Skeletal muscle satellite cell (primary cell): ENCODE measurements around the gene RAB28.
"Not testable (repeated sequence)": the region's sequence is repeated elsewhere in the genome, so short reads cannot be mapped to it uniquely, and the experiment has no call there.

Experiments used
- H3K27me3 ChIP-seq: 2 replicates; pipeline ENCODE4 v1.7.0; 2013; ENCODE audit warnings: low read length; ENCODE audit not compliant: control insufficient read depth, insufficient read depth
- H3K36me3 ChIP-seq: 2 replicates; pipeline ENCODE4 v1.7.0; 2013; ENCODE audit warnings: mild to moderate bottlenecking, control low read depth, low read length; ENCODE audit not compliant: insufficient read depth
- H3K4me1 ChIP-seq: 2 replicates; pipeline ENCODE4 v1.7.0; 2013; ENCODE audit warnings: low read length; ENCODE audit not compliant: control insufficient read depth, insufficient read depth
- H3K4me2 ChIP-seq: 2 replicates; pipeline ENCODE4 v1.7.0; 2013; ENCODE audit warnings: mild to moderate bottlenecking, low read length
- H3K4me3 ChIP-seq: 2 replicates; pipeline ENCODE4 v1.7.0; 2013; ENCODE audit warnings: low read length
- H3K9ac ChIP-seq: 2 replicates; pipeline ENCODE4 v1.7.0; 2013; ENCODE audit warnings: mild to moderate bottlenecking, low read depth, low read length, moderate library complexity
- H3K9me3 ChIP-seq: replicated peaks from 2 replicates; pipeline ENCODE4 v1.7.0; 2013; ENCODE audit warnings: mild to moderate bottlenecking, control low read depth, low read length

Gene RAB28

DNA sequence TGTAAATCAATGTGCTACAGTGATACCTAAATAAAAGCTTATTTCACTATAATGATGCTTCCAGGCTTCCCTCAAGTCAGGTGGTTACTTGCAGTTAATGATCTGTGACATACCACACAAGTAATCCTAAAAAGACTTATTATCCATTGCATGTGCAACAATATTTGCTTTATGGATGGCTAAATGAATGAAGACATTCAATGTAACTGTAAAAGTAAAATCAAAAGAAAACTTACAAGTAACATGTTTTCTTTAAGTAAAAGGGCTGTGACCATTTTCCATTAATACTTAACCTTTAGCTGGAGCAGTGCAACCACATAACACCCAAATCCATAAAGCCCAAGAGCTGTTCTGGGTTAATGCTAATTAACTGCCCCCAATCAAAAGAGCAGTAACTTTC, 42.6 kb downstream of the RAB28 start:
- H3K4me3 ChIP-seq = no peak overlapping the region
- no peak overlapping the region for H3K4me2 ChIP-seq
- H3K9ac ChIP-seq = no peak overlapping the region
- no peaks in the 10 kb centered on the region for H3K36me3 ChIP-seq
- no peaks in the 10 kb centered on the region for H3K27me3 ChIP-seq
- no peaks in the 10 kb centered on the region for H3K9me3 ChIP-seq
- no peaks in the 10 kb centered on the region for H3K4me1 ChIP-seq

DNA sequence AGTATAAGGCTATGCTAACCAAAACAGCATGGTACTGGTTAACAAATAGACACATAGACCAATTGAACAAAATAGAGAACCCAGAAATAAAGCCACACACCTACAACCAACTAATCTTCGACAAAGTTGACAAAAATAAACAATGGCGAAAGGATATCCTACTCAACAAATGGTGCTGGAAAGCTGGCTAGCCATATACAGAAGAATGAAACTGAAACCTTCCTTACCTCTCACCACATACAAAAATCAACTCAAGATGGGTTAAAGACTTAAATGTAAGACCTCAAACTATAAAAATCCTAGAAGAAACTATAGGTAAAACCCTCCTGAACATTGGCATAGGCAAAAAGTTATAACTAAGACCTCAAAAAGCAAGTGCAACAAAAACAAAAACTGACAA, 47.2 kb downstream of the RAB28 start:
- H3K9ac ChIP-seq = no peak overlapping the region
- no peaks in the 10 kb centered on the region for H3K9me3 ChIP-seq
- H3K4me2 ChIP-seq = no peak overlapping the region
- no peaks in the 10 kb centered on the region for H3K4me1 ChIP-seq
- no peaks in the 10 kb centered on the region for H3K36me3 ChIP-seq
- no peak overlapping the region for H3K4me3 ChIP-seq
- H3K27me3 ChIP-seq = no peaks in the 10 kb centered on the region

DNA sequence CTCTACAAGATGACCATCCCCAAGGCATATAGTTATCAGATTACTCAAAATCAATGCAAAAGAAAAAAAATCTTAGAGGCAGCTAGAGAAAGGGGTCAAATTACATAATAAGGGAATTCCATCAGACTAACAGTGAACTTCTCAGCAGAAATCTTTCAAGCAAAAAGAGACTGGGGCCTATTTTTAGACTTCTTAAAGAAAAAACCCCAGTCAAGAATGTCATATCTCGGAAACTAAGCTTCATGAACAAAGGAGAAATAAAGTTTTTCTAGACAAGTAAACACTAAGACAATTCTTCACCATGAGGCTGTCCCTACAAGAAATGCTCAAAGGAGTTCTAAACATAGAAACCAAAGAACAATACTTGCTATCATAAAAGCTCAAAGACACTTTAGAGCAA, 51.7 kb downstream of the RAB28 start:
- H3K4me2 ChIP-seq = no peak overlapping the region
- no peak overlapping the region for H3K4me3 ChIP-seq
- no peaks in the 10 kb centered on the region for H3K27me3 ChIP-seq
- H3K4me1 ChIP-seq = no peaks in the 10 kb centered on the region
- H3K9me3 ChIP-seq = no peaks in the 10 kb centered on the region
- H3K9ac ChIP-seq = no peak overlapping the region
- H3K36me3 ChIP-seq = no peaks in the 10 kb centered on the region

DNA sequence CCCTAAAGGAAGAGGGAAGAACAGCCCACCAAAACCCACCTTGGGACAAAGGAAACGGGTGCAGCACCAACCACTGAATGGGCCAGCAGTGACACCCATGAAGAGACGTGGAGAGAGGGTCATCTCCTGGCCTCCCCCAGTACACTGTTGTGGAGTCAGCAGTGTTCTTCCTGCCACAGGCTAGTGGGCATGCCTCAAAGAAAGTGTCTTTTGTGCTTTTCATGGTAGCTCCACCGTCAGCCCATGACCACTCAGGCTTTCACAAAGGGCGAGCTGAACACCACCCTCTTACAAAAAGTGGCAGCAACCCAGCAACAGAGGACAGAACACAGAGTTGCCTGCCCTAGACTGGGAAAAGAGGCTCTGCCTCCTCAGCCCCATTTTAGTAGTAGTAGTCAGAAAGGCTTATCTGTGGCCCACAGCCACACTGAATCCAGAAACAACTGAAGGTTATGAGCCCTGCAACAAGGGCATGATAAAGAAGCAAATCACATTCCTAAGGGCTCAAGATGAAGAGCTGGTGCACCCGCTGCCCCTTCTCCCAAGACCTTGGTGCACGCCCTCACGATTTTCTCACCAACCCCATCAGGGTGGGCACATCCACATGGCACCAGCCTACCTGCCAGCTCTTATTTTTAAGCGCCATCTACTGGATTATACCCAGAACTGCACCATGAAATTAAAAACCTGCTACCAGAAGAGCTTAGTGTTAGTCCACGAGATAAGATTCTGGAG, 53.1 kb downstream of the RAB28 start:
- H3K4me1 ChIP-seq = no peaks in the 10 kb centered on the region
- H3K9me3 ChIP-seq = no peaks in the 10 kb centered on the region
- H3K4me3 ChIP-seq = no peak overlapping the region
- H3K4me2 ChIP-seq = no peak overlapping the region
- H3K9ac ChIP-seq = no peak overlapping the region
- H3K36me3 ChIP-seq = no peaks in the 10 kb centered on the region
- no peaks in the 10 kb centered on the region for H3K27me3 ChIP-seq

DNA sequence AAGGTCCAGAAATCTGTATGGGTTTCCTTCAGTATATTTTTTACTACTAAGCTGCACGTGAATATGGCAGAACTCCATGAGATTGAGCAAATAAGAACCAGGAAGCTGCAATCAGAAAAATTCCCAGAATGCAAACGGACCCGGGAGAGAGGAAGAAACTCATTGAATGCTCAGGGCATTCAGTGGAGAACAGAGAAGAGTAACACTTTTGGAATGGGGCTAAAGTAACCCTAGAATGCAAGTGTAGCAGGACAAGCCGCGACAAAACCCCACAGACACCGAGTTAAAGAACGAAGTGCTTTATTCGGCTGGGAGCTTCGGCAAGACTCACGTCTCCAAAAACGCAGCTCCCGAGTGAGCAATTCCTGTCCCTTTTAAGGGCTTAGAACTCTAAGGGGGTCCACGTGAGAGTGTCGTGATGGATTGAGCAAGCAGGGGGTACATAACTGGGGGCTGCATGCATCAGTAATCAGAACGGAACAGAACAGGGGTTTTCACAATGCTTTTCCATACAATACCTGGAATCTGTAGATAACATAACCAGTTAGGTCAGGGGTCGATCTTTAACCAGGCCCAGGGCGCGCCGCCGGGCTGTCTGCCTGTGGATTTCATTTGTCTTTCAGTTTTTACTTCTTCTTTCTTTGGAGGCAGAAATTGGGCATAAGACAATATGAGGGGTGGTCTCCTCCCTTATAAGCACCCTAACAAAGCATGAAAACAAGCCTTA, 56.4 kb downstream of the RAB28 start:
- Histone ChIP-seq H3K4me1 (no peaks in the 10 kb centered on the region), H3K36me3 (peaks cover 4% of the 10 kb centered on the region), H3K9ac (no peak overlapping the region), H3K4me2 (no peak overlapping the region), H3K4me3 (no peak overlapping the region), H3K27me3 (no peaks in the 10 kb centered on the region), H3K9me3 (no peaks in the 10 kb centered on the region)

DNA sequence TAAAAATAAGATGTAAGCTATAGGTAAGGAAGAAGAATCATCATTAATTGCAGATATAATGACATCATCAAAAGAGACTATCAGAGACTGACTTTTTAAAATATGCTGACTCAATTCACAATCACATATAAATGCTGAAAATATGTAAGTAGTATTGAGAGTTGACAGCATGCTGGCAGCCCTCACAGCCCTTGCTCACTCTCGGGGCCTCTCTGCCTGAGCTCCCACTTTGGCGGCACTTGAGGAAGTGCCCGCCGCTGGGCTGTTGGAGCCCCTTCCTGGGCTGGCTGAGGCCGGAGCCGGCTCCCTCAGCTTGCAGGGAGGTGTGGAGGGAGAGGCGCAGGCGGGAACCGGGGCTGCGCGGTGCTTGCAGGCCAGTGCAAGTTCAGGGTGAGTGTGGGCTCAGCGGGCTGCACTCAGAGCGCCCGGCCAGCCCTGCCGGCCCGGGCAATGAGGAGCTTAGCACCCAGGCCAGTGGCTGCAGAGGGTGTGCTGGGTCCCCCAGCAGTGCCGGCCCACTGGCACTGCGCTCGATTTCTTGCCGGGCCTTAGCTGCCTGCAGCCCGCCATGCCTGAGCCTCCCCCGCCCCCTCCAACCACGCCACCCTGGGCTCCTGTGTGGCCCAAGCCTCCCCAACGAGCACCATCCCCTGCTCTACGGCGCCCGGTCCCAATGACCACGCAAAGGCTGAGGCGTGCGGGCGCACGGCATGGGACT, 68.9 kb downstream of the RAB28 start:
- Histone ChIP-seq H3K4me2 (no peak overlapping the region), H3K36me3 (no peaks in the 10 kb centered on the region), H3K9ac (no peak overlapping the region), H3K9me3 (no peaks in the 10 kb centered on the region), H3K27me3 (no peaks in the 10 kb centered on the region), H3K4me1 (no peaks in the 10 kb centered on the region), H3K4me3 (no peak overlapping the region)

DNA sequence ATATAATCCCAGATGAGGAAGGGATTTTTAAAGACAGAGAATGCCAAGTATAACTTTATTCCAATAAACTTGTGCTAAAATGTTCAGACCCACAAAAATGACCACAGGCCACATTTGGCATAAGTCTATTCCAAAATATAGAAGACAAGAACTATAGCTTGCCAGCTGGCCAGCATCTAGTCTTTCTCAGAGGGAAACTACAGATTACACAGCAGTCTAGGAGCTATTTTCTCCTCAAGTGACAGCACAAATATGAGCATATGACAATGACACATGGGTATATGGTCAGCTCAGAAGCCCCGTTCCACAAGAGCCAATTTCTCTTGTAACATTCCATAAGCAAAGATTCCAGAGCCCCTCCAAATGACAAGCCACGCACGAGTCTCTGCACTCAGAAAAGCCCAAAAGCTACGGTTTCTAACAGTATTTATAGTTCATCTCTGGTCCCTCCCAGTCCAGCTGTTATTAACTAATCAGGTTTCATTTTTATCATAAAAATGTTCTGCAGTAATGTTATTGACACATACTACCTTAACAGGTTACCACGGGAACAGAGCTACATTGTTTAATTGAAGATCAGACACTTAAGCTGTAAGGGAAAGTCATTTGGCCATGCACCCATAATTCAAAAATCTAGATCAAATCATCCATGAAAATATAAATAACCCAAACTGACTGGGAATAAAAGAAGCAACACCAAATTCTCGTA, 70.3 kb downstream of the RAB28 start:
- no peak overlapping the region for H3K4me3 ChIP-seq
- no peaks in the 10 kb centered on the region for H3K36me3 ChIP-seq
- no peak overlapping the region for H3K9ac ChIP-seq
- H3K4me2 ChIP-seq = no peak overlapping the region
- no peaks in the 10 kb centered on the region for H3K9me3 ChIP-seq
- H3K4me1 ChIP-seq = no peaks in the 10 kb centered on the region
- no peaks in the 10 kb centered on the region for H3K27me3 ChIP-seq

DNA sequence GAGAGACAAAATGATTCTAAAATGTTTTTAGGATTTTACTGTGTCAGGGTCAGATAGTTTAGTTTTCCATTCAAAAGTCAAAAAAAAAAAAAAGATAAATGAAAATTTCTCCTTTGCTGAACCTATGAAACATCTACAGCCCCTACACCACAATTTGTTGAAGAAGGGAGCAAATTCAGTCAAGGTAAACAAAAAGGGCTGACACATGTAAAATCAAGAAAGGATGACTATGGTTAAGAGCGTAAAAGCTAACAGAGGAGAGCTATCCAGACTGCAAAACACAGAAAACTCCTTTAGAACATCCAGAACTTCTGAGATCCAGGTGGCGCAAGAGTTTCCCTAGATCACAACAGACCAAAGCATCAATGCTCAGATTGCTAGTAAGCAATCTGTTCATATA, 72.2 kb downstream of the RAB28 start:
- no peak overlapping the region for H3K4me2 ChIP-seq

DNA sequence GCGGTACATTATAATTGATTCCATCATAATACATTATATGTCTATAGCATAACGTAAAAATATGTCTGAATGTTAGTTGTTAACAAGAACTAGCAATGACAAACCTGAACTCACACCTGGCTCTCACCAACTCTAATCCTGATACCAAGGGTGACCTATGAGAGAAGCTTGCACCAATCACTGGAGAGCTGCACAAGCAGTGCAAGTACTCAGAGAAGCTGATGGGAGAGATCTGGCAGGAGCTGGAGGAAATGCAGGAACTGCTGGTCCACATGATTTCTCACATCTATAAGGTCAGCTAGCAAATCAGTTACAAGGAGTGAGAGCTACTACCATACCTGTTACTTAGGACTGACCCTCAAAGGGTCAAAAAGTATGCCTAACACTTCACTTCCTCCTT, 74.8 kb downstream of the RAB28 start:
- H3K27me3 ChIP-seq = no peaks in the 10 kb centered on the region
- no peaks in the 10 kb centered on the region for H3K36me3 ChIP-seq
- no peak overlapping the region for H3K4me2 ChIP-seq
- no peaks in the 10 kb centered on the region for H3K4me1 ChIP-seq
- H3K9me3 ChIP-seq = no peaks in the 10 kb centered on the region
- H3K4me3 ChIP-seq = no peak overlapping the region
- no peak overlapping the region for H3K9ac ChIP-seq

More for the DNA sequence above, 72.2 kb downstream of the RAB28 start:
- H3K36me3 ChIP-seq = no peaks in the 10 kb centered on the region
- H3K9ac ChIP-seq = no peak overlapping the region
- H3K27me3 ChIP-seq = no peaks in the 10 kb centered on the region
- H3K4me1 ChIP-seq = no peaks in the 10 kb centered on the region
- no peaks in the 10 kb centered on the region for H3K9me3 ChIP-seq
- H3K4me3 ChIP-seq = no peak overlapping the region

DNA sequence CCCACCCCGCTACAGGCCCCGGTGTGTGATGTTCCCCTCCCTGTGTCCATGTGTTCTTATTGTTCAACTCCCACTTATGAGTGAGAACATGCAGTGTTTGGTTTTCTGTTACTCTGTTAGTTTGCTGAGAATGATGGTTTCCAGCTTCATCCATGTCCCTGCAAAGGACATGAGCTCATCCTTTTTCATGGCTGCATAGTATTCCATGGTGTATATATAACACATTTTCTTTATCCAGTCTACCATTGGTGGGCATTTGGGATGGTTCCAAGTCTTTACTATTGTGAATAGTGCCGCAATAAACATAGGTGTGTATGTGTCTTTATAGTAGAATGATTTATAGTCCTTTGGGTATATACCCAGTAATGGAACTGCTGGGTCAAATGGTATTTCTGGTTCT, 78.0 kb downstream of the RAB28 start:
- H3K4me1 ChIP-seq, H3K4me2 ChIP-seq, H3K4me3 ChIP-seq, H3K9me3 ChIP-seq, H3K36me3 ChIP-seq, H3K27me3 ChIP-seq, H3K9ac ChIP-seq: not testable (repeated sequence)

DNA sequence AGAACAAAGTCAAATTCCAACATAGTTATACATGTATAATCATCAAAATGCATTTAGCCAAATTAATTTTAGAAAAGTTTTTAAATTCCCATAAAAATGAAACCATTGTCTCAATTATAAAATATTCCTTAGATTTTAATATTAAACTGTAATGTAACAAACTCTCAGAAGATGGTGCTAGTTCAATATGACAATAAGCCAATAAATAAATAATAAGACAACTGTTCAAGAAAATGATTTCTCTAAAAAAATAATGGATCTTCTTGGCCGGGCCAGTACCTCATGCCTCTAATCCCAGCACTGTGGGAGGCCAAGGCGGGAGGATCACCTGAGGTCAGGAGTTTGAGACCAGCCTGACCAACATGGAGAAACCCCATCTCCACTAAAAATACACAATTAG, 80.3 kb downstream of the RAB28 start:
- H3K4me3 ChIP-seq = no peak overlapping the region
- no peaks in the 10 kb centered on the region for H3K27me3 ChIP-seq
- H3K36me3 ChIP-seq = no peaks in the 10 kb centered on the region
- H3K4me2 ChIP-seq = no peak overlapping the region
- H3K4me1 ChIP-seq = peaks cover 9% of the 10 kb centered on the region
- no peaks in the 10 kb centered on the region for H3K9me3 ChIP-seq
- no peak overlapping the region for H3K9ac ChIP-seq
